GM13977 (cell line): Measurements from ENCODE around the gene CCR5AS.

Experiments
- DNase-seq: peaks from one replicate; pipeline ENCODE4 v3.0.0; 2012; ENCODE audit warnings: low spot score
- CTCF ChIP-seq: IDR thresholded peaks from 2 replicates; pipeline ENCODE4 v1.5.1; 2012; ENCODE audit warnings: mild to moderate bottlenecking, control low read depth; ENCODE audit not compliant: insufficient read depth; ENCODE audit errors: extremely low read depth, missing control alignments
- in situ Hi-C: fragments of 300-500 bp; cut with MboI; formaldehyde crosslinking; loops from one replicate; pipeline ENCODE4 v1.12.0; 2022; ENCODE audit warnings: low sequenced_read_pairs, low pct_unique_long_range_greater_than_20kb, mixed read lengths, inconsistent platforms; ENCODE audit not compliant: unreplicated experiment

The CCR5AS gene

DNA sequence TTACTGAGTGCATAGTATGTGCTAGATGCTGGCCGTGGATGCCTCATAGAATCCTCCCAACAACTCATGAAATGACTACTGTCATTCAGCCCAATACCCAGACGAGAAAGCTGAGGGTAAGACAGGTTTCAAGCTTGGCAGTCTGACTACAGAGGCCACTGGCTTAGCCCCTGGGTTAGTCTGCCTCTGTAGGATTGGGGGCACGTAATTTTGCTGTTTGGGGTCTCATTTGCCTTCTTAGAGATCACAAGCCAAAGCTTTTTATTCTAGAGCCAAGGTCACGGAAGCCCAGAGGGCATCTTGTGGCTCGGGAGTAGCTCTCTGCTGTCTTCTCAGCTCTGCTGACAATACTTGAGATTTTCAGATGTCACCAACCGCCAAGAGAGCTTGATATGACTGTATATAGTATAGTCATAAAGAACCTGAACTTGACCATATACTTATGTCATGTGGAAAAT lies 37.2 kb downstream of the CCR5AS start:
- TF ChIP-seq CTCF = no peak
- DNase-seq = peak; percentile 39
- in situ Hi-C loops = loop anchor here (5.0 to 10.0 kb wide), 4 partner anchors 67 to 427 kb away; partner anchors contain the start of gene CXCR6

- no peak for DNase-seq
- in situ Hi-C loops = loop anchor here (5.0 kb wide), 1 partner anchor 67 kb away; no protein-coding TSS in a partner anchor
- no peak for TF ChIP-seq CTCF
These were observed 37.7 kb downstream of the CCR5AS start for GRCh38 chr3:46369151-46369550.

DNA sequence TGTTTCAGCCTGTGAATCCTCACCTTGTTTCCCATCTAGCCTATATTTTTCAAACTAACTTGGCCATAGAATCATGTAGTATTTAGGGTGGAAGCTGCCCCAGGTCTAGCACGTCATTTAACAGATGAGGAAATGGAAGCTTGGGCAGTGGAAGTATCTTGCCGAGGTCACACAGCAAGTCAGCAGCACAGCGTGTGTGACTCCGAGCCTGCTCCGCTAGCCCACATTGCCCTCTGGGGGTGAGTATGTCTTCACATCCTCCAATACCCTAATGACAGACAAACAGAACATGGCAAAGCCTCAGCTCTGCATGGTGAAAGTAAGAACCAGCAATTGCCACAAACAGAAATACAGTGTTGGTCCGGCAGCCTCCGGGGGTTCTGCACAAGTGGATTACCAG lies 38.3 kb downstream of the CCR5AS start:
- in situ Hi-C loops = loop anchor here (5.0 kb wide), 1 partner anchor 66 kb away; no protein-coding TSS in a partner anchor
- DNase-seq = peak; percentile 41
- peak; percentile 61 for TF ChIP-seq CTCF

GRCh38 chr3:46367811-46368210 lies 39.1 kb downstream of the CCR5AS start:
- no peak for TF ChIP-seq CTCF
- DNase-seq = no peak
- in situ Hi-C loops = loop anchor here (5.0 kb wide), 1 partner anchor 66 kb away; no protein-coding TSS in a partner anchor

DNA sequence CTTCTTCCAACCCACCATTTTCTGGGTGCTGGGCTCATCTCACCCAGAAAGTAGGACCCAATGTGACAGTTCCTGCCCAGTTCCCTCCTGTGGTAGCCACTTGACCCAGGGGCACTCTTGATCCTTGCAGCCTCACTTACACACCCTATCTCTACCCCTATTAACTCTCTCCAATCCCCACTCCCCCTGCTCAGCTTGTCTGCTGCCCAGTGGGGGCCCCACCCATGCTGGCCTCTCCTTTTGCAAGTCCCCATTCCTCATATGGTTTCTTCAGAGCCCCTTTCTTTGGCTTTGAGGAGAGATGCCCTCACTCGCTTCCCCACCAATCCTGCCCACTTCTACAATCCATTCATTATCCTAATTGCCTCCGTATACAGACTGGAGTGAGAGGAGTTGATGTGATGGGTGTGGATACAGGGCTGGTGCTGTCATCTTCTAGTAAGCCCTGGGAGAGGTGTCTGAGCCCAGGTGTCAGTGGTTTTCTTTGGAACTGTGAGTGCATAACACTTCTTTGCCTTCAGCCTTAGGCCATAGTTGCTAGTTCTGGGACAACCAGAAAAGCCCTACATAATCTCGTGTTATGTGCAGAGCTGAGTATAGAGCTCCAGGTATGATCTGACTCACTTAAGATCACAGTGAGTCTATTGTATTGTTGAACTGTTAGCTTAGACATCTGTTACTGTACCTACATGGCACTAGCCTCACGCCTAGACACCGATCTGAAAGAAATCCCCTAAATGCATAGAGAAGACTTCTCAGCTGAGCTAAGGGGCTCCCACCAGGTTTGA lies 40.9 kb downstream of the CCR5AS start:
- in situ Hi-C loops = loop anchor here (5.0 kb wide), 1 partner anchor 64 kb away; no protein-coding TSS in a partner anchor
- DNase-seq = no peak
- no peak for TF ChIP-seq CTCF

DNA sequence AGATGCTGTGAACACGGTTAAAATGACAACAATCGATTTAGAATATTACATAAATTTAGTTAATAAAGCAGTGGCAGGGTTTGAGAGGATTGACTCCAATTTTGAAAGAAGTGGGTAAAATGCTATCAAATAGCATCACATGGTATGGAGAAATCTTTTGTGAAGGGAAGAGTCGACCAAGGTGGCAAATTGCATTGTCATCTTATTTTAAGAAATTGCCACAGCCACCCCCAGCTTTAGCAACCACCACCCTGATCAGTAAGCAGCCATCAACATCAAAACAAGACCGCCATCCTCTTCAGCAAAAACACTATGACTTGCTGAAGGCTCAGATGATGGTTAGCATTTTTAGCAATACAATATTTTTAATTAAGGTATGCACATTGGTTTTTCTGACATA lies 41.8 kb downstream of the CCR5AS start:
- no peak for DNase-seq
- in situ Hi-C loops = loop anchor here (5.0 kb wide), 1 partner anchor 63 kb away; no protein-coding TSS in a partner anchor
- no peak for TF ChIP-seq CTCF
